ENCODE data around the gene RFLNA. TPM values are rescaled to one million over a fixed set of nuclear protein-coding genes. Genes with fewer than 3 reads are reported as not detected.

Gene RFLNA
- polyA plus RNA-seq, 1 donor from 2014 or later, result 9.6 TPM

- Histone ChIP-seq H3K27ac (ENCODE audit: low read length) (no peak overlapping the region), H3K27me3 (ENCODE audit: insufficient read depth, low read depth, low read length) (no peaks in the 10 kb centered on the region), H3F3A (ENCODE audit: insufficient read depth, low read length, poor library complexity, severe bottlenecking) (no peaks in the 10 kb centered on the region), H3K9ac (ENCODE audit: low read length) (no peak overlapping the region), H3K79me2 (replicated peaks; ENCODE audit: insufficient read depth, low read length) (no peaks in the 10 kb centered on the region), H3K9me3 (ENCODE audit: low read length) (peaks cover 11% of the 10 kb centered on the region), H2AFZ (ENCODE audit: low read depth, low read length) (no peak overlapping the region), H3K4me2 (ENCODE audit: low read length) (no peak overlapping the region), H4K20me1 (ENCODE audit: insufficient read depth) (no peaks in the 10 kb centered on the region), H3K4me3 (ENCODE audit: low read length) (no peak overlapping the region), H3K9me2 (ENCODE audit: insufficient read depth, low read length) (no peaks in the 10 kb centered on the region), H3K36me3 (ENCODE audit: insufficient read depth, low read length) (peaks cover 12% of the 10 kb centered on the region)
- TF ChIP-seq, protein P1, sequence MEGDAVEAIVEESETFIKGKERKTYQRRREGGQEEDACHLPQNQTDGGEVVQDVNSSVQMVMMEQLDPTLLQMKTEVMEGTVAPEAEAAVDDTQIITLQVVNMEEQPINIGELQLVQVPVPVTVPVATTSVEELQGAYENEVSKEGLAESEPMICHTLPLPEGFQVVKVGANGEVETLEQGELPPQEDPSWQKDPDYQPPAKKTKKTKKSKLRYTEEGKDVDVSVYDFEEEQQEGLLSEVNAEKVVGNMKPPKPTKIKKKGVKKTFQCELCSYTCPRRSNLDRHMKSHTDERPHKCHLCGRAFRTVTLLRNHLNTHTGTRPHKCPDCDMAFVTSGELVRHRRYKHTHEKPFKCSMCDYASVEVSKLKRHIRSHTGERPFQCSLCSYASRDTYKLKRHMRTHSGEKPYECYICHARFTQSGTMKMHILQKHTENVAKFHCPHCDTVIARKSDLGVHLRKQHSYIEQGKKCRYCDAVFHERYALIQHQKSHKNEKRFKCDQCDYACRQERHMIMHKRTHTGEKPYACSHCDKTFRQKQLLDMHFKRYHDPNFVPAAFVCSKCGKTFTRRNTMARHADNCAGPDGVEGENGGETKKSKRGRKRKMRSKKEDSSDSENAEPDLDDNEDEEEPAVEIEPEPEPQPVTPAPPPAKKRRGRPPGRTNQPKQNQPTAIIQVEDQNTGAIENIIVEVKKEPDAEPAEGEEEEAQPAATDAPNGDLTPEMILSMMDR (IDR thresholded peaks at IDR 0.05; ENCODE audit: poor library complexity, severe bottlenecking), result no peak
- TF ChIP-seq RAD21 (conservative IDR thresholded peaks at IDR 0.05) (no peak), EZH2 (IDR thresholded peaks at IDR 0.05; ENCODE audit: borderline replicate concordance, insufficient read depth, low read length, poor library complexity, severe bottlenecking) (no peak), POLR2AphosphoS5 (IDR thresholded peaks at IDR 0.05) (no peak), TAF1 (IDR thresholded peaks at IDR 0.05; ENCODE audit: low read depth) (no peak), SMC3 (conservative IDR thresholded peaks at IDR 0.05; ENCODE audit: poor library complexity) (no peak), MXI1 (conservative IDR thresholded peaks at IDR 0.05; ENCODE audit: poor library complexity, severe bottlenecking) (no peak), EP300 (conservative IDR thresholded peaks at IDR 0.05; ENCODE audit: poor library complexity, severe bottlenecking) (no peak)
- TF ChIP-seq, protein P2, sequence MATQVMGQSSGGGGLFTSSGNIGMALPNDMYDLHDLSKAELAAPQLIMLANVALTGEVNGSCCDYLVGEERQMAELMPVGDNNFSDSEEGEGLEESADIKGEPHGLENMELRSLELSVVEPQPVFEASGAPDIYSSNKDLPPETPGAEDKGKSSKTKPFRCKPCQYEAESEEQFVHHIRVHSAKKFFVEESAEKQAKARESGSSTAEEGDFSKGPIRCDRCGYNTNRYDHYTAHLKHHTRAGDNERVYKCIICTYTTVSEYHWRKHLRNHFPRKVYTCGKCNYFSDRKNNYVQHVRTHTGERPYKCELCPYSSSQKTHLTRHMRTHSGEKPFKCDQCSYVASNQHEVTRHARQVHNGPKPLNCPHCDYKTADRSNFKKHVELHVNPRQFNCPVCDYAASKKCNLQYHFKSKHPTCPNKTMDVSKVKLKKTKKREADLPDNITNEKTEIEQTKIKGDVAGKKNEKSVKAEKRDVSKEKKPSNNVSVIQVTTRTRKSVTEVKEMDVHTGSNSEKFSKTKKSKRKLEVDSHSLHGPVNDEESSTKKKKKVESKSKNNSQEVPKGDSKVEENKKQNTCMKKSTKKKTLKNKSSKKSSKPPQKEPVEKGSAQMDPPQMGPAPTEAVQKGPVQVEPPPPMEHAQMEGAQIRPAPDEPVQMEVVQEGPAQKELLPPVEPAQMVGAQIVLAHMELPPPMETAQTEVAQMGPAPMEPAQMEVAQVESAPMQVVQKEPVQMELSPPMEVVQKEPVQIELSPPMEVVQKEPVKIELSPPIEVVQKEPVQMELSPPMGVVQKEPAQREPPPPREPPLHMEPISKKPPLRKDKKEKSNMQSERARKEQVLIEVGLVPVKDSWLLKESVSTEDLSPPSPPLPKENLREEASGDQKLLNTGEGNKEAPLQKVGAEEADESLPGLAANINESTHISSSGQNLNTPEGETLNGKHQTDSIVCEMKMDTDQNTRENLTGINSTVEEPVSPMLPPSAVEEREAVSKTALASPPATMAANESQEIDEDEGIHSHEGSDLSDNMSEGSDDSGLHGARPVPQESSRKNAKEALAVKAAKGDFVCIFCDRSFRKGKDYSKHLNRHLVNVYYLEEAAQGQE (IDR thresholded peaks at IDR 0.05; ENCODE audit: borderline replicate concordance), result no peak
These were observed 33.7 kb downstream of the RFLNA start for GRCh38 chr12:124328636-124329035.

GRCh38 chr12:124332058-124332672, 37.3 kb downstream of the RFLNA start:
- no peaks in the 10 kb centered on the region for H3K36me3 ChIP-seq (ENCODE audit: insufficient read depth, low read length)
- H3K27ac ChIP-seq (ENCODE audit: low read length), result no peak overlapping the region
- no peak overlapping the region for H3K4me3 ChIP-seq (ENCODE audit: low read length)
- no peaks in the 10 kb centered on the region for H3K27me3 ChIP-seq (ENCODE audit: insufficient read depth, low read depth, low read length)
- no peak overlapping the region for H2AFZ ChIP-seq (ENCODE audit: low read depth, low read length)
- H3K9ac ChIP-seq (ENCODE audit: low read length), result no peak overlapping the region
- TF ChIP-seq EP300 (conservative IDR thresholded peaks at IDR 0.05; ENCODE audit: poor library complexity, severe bottlenecking), result no peak
- TF ChIP-seq EZH2 (IDR thresholded peaks at IDR 0.05; ENCODE audit: borderline replicate concordance, insufficient read depth, low read length, poor library complexity, severe bottlenecking), result no peak
- no peak for TF ChIP-seq SMC3 (conservative IDR thresholded peaks at IDR 0.05; ENCODE audit: poor library complexity)
- TF ChIP-seq POLR2AphosphoS5 (IDR thresholded peaks at IDR 0.05), result no peak
- TF ChIP-seq MXI1 (conservative IDR thresholded peaks at IDR 0.05; ENCODE audit: poor library complexity, severe bottlenecking), result no peak
- no peak for TF ChIP-seq RAD21 (conservative IDR thresholded peaks at IDR 0.05)
- no peak for TF ChIP-seq TAF1 (IDR thresholded peaks at IDR 0.05; ENCODE audit: low read depth)
- TF ChIP-seq, protein P1 (IDR thresholded peaks at IDR 0.05; ENCODE audit: poor library complexity, severe bottlenecking), result no peak
- TF ChIP-seq, protein P2 (IDR thresholded peaks at IDR 0.05; ENCODE audit: borderline replicate concordance), result no peak
- H3F3A ChIP-seq (ENCODE audit: insufficient read depth, low read length, poor library complexity, severe bottlenecking), result no peaks in the 10 kb centered on the region
- H3K9me2 ChIP-seq (ENCODE audit: insufficient read depth, low read length), result no peaks in the 10 kb centered on the region
- H3K4me2 ChIP-seq (ENCODE audit: low read length), result no peak overlapping the region
- H3K9me3 ChIP-seq (ENCODE audit: low read length), result no peaks in the 10 kb centered on the region
- no peaks in the 10 kb centered on the region for H3K79me2 ChIP-seq (replicated peaks; ENCODE audit: insufficient read depth, low read length)
- no peaks in the 10 kb centered on the region for H4K20me1 ChIP-seq (ENCODE audit: insufficient read depth)
